ENCODE measurements around the gene ZBTB1.

DNA sequence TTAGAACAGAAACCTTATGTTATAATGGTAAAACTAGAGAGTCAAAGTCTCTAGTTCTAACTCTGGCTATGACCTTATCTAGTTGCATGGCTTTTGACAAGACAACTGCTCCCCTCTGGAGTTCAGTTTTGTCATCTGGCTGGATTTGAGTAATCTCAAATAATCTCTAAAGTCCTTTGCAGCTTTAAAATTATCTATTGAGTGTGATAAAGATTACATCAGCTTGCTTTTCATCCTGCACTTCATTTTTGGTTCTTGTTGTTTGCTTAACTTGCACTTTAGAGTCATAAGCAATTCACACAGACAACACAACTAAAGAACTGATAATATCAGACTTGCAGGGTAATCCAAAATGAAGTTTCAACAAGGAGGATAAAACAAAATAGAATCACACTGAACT, 37.0 kb upstream of the ZBTB1 start:
- no peak for TF ChIP-seq RFX5 (IDR thresholded peaks at IDR 0.05; ENCODE audit: low read depth, low read length)
- TF ChIP-seq SMARCC2 (IDR thresholded peaks at IDR 0.05; ENCODE audit: low read depth) = no peak
